K562 (cell line): ENCODE results near the gene KIAA0040. TPM values are rescaled to one million over a fixed set of nuclear protein-coding genes. Genes with fewer than 3 reads are reported as not detected.

Source experiments
- ATAC-seq: fragments of 200-7000 bp; cut with Tn5 transposase; 3 replicates; pipeline ENCODE4 v1.9.1; 2020; ENCODE audit warnings: moderate library complexity
- BruUV-seq: library from RNA; stranded (reverse); fragments of 400-500 nt; replicated peaks from 2 replicates; lab custom pipeline; 2021; lab: Mats Ljungman, UMichigan
- CTCF ChIA-PET: fragments of 300-600 bp; formaldehyde crosslinking; extraction: SDS; loops from one replicate; lab custom pipeline; 2021; ENCODE audit warnings: low intra/inter-chr PET ratio; lab: Yijun Ruan, JAX
- POLR2A ChIA-PET: fragments of 300-600, 350-650 bp; sonication (Branson Sonifier 250); formaldehyde crosslinking; extraction: SDS; loops from one replicate; lab custom pipeline; 2021; ENCODE audit warnings: antibody characterized with exemption, inconsistent platforms; lab: Yijun Ruan, JAX
- DNase-seq, 4 experiments: peaks; one replicate each; pipeline versions ENCODE4 v3.0.0 to v3.0.0-alpha.2; 2011 to 2018; ENCODE audit warnings: low spot score in 3 of 4, mixed read lengths in 3 of 4; ENCODE audit errors: extremely low read depth in 1 of 4
- FAIRE-seq: peaks from 2 replicates; lab custom pipeline; 2011; peaks lifted over from hg19 to GRCh38; lab: Jason Lieb, UNC
- H2AFZ ChIP-seq: 2 replicates; pipeline ENCODE4 v1.6.0; 2011; ENCODE audit warnings: low read depth, low read length, control low read depth, inconsistent platforms
- H3K27ac ChIP-seq: fragments of 200-600 bp; 3 replicates; pipeline ENCODE4 v1.8.0; 2011; ENCODE audit warnings: low read depth, mild to moderate bottlenecking, control low read depth, inconsistent platforms, low read length, moderate library complexity, mixed read lengths; ENCODE audit errors: extremely low read depth
- H3K27me3 ChIP-seq, 2 experiments: fragments of 300-600 bp in 1 of 2; 2 replicates in 1 of 2; 3 replicates in 1 of 2; pipeline versions ENCODE4 v1.6.0 to v1.8.0; 2011; ENCODE audit warnings: inconsistent platforms in 2 of 2, low read length in 2 of 2, mild to moderate bottlenecking in 1 of 2, mixed read lengths in 1 of 2, moderate library complexity in 1 of 2; ENCODE audit not compliant: control insufficient read depth in 2 of 2, insufficient read depth in 2 of 2
- H3K36me3 ChIP-seq: fragments of 300-600 bp; 3 replicates; pipeline ENCODE4 v1.8.0; 2011; ENCODE audit warnings: mild to moderate bottlenecking, low read length, inconsistent platforms; ENCODE audit not compliant: control insufficient read depth, insufficient read depth
- H3K4me1 ChIP-seq, 2 experiments: fragments of 200-600 bp in 1 of 2; replicated peaks in 1 of 2; 2 replicates in 1 of 2; 3 replicates in 1 of 2; pipeline versions ENCODE4 v1.5.1 to v1.8.0; 2011; ENCODE audit warnings: inconsistent platforms in 2 of 2, low read length in 2 of 2, mild to moderate bottlenecking in 1 of 2, mixed read lengths in 1 of 2, moderate library complexity in 1 of 2; ENCODE audit not compliant: control insufficient read depth in 2 of 2, insufficient read depth in 2 of 2
- H3K4me2 ChIP-seq: 2 replicates; pipeline ENCODE4 v1.6.1; 2011; ENCODE audit warnings: low read length, control low read depth, inconsistent platforms, mixed read lengths; ENCODE audit not compliant: insufficient read depth
- H3K4me3 ChIP-seq: fragments of 200-600 bp; sonication (generic), shearing (Covaris generic); 2 replicates; pipeline ENCODE4 v1.5.1; 2016; ENCODE audit warnings: control low read depth, inconsistent platforms
- H3K79me2 ChIP-seq: fragments of 200-600 bp; 3 replicates; pipeline ENCODE4 v1.8.0; 2011; ENCODE audit warnings: low read length, inconsistent platforms; ENCODE audit not compliant: control insufficient read depth, insufficient read depth
- H3K9ac ChIP-seq, 2 experiments: 2 replicates each; pipeline versions ENCODE4 v1.6.0 to v1.6.1; 2011; ENCODE audit warnings: low read depth in 2 of 2, low read length in 2 of 2, control low read depth in 1 of 2, inconsistent platforms in 1 of 2, mild to moderate bottlenecking in 1 of 2, mixed read lengths in 1 of 2; ENCODE audit not compliant: insufficient read depth in 1 of 2
- H3K9me1 ChIP-seq: one replicate; pipeline ENCODE4 v1.6.0; 2011; ENCODE audit warnings: inconsistent platforms, mild to moderate bottlenecking, low read length, moderate library complexity; ENCODE audit not compliant: control insufficient read depth, insufficient read depth
- H3K9me3 ChIP-seq: replicated peaks from 2 replicates; pipeline ENCODE4 v1.5.1; 2011; ENCODE audit warnings: low read depth, low read length, inconsistent platforms; ENCODE audit not compliant: control insufficient read depth, insufficient read depth
- H4K20me1 ChIP-seq: replicated peaks from 2 replicates; pipeline ENCODE4 v1.6.1; 2011; ENCODE audit warnings: low read length, inconsistent platforms, mixed read lengths; ENCODE audit not compliant: control insufficient read depth, insufficient read depth
- CC2D1A ChIP-seq: fragments of 450-650 bp; IDR thresholded peaks from 2 replicates; pipeline ENCODE4 v1.6.1; 2017; ENCODE audit warnings: mild to moderate bottlenecking
- CEBPG ChIP-seq, 3 experiments: fragments of 200-800 bp in 1 of 3; sonication (Bioruptor generic) in 1 of 3; sonication (generic) in 1 of 3; formaldehyde crosslinking in 1 of 3; IDR thresholded peaks in 2 of 3; conservative IDR thresholded peaks in 1 of 3; 2 replicates each; pipeline versions ENCODE4 v1.6.1 to v1.8.0; 2016 to 2022; ENCODE audit warnings: missing compliant biosample characterization in 2 of 3, missing genetic modification characterization in 2 of 3, mild to moderate bottlenecking in 1 of 3, missing genetic modification reagents in 1 of 3
- CHD4 ChIP-seq: fragments of 200-600 bp; sonication (generic); IDR thresholded peaks from 3 replicates; pipeline ENCODE4 v1.6.1; 2012; ENCODE audit warnings: low read depth, mild to moderate bottlenecking, mixed read lengths, low read length, inconsistent platforms; ENCODE audit not compliant: insufficient read depth, insufficient replicate concordance, poor library complexity, severe bottlenecking
- DPF2 ChIP-seq: fragments of 450-650 bp; IDR thresholded peaks from 2 replicates; pipeline ENCODE4 v1.6.1; 2016
- GABPB2 ChIP-seq: fragments of 250-450 bp; sonication (Bioruptor Pico); conservative IDR thresholded peaks from 2 replicates; pipeline ENCODE4 v1.5.1; 2021; ENCODE audit warnings: mild to moderate bottlenecking
- HDAC2 ChIP-seq: fragments of 450-650 bp; IDR thresholded peaks from 2 replicates; pipeline ENCODE4 v1.6.1; 2016; ENCODE audit warnings: mild to moderate bottlenecking
- LEF1 ChIP-seq: fragments of 450-650 bp; IDR thresholded peaks from 2 replicates; pipeline ENCODE4 v1.6.1; 2016; ENCODE audit warnings: mild to moderate bottlenecking
- SRF ChIP-seq, 2 experiments: fragments of 250-450, 450-650 bp in 1 of 2; sonication (Bioruptor Pico) in 1 of 2; sonication (generic) in 1 of 2; formaldehyde crosslinking; IDR thresholded peaks; 2 replicates each; pipeline versions ENCODE4 v1.5.0 to v1.5.1; 2020 to 2022; ENCODE audit warnings: mild to moderate bottlenecking in 1 of 2, missing genetic modification reagents in 1 of 2
- TAF7 ChIP-seq: fragments of 450-650 bp; IDR thresholded peaks from 2 replicates; pipeline ENCODE4 v1.6.1; 2016; ENCODE audit warnings: missing genetic modification characterization, missing compliant biosample characterization
- TCF3 ChIP-seq: sonication (generic); formaldehyde crosslinking; IDR thresholded peaks from 2 replicates; pipeline ENCODE4 v1.4.0; 2020; ENCODE audit warnings: mild to moderate bottlenecking, missing genetic modification reagents
- ZNF436 ChIP-seq: fragments of 250-450, 450-650 bp; sonication (Bioruptor Pico); formaldehyde crosslinking; IDR thresholded peaks from 2 replicates; pipeline ENCODE4 v1.7.0; 2020; ENCODE audit warnings: mild to moderate bottlenecking
- ZNF75A ChIP-seq: fragments of 450-650 bp; formaldehyde crosslinking; IDR thresholded peaks from 2 replicates; pipeline ENCODE4 v1.4.0; 2020; ENCODE audit warnings: mild to moderate bottlenecking
- ZNF778 ChIP-seq: fragments of 450-650 bp; formaldehyde crosslinking; IDR thresholded peaks from 2 replicates; pipeline ENCODE4 v1.4.0; 2020; ENCODE audit warnings: mild to moderate bottlenecking, moderate library complexity
- WGBS: fragments of 100-300 bp; shearing (Covaris generic); methylation state at CpG from one replicate; pipeline ENCODE4 v1.1.6; 2016; ENCODE audit warnings: low coverage, mixed read lengths; ENCODE audit not compliant: insufficient coverage; ENCODE audit errors: missing lambda C conversion rate; 5-methylcytosine and 5-hydroxymethylcytosine counted together
- in situ Hi-C: fragments of 300-500 bp; cut with MboI; formaldehyde crosslinking; loops from 4 replicates; pipeline ENCODE4 v1.15.0; 2018; ENCODE audit warnings: inconsistent platforms, mixed read lengths
- intact Hi-C: fragments of 100-400 bp; cut with micrococcal nuclease; formaldehyde crosslinking; loops from 2 replicates; pipeline ENCODE4 v1.14.2; 2022
- polyA plus RNA-seq, 8 experiments: library from polyadenylated mRNA; depleted of rRNA in 4 of 8; stranded (reverse) in 5 of 8; unstranded in 3 of 8; fragments of >200 nt; fragmentation: Nextera tagmentation in 2 of 8; fragmentation: Illumina TruSeq in 1 of 8; extraction: Ambion mirVana in 2 of 8; extraction: Trizol in 1 of 8; gene quantifications; 2 replicates each; pipeline versions ENCODE4 v1.2.1 to v1.2.3, GENCODE V29; 2011 to 2014; ENCODE audit warnings: inconsistent platforms in 1 of 8, missing spikeins in 1 of 8
- total RNA-seq, 7 experiments: library from RNA; depleted of rRNA in 6 of 7; stranded (reverse); fragments of >200 nt in 6 of 7; fragmentation: Illumina TruSeq in 2 of 7; extraction: Trizol in 2 of 7; gene quantifications; 2 replicates each; pipeline versions ENCODE4 v1.2.1 to v1.2.3, GENCODE V29; 2011 to 2021; ENCODE audit warnings: low replicate concordance in 1 of 7
- TF ChIP-seq, protein P1 (sequence below), 2 experiments: IDR thresholded peaks in 1 of 2; conservative IDR thresholded peaks in 1 of 2; 2 replicates each; pipeline ENCODE4 v1.6.1; 2016; ENCODE audit warnings: low read depth in 2 of 2, mild to moderate bottlenecking in 1 of 2, missing compliant biosample characterization in 1 of 2, missing genetic modification characterization in 1 of 2, moderate library complexity in 1 of 2
- TF ChIP-seq, protein P2 (sequence below): fragments of 250-450 bp; sonication (Bioruptor Pico); IDR thresholded peaks from 2 replicates; pipeline ENCODE4 v1.5.0; 2021; ENCODE audit warnings: mild to moderate bottlenecking, moderate library complexity

The KIAA0040 gene
- total and polyA plus RNA-seq, 9 of the 15 experiments (the other 6 are each of a cell fraction or from before 2014, with no cell fraction given), result 3.4 to 13.6 (median 7.1) TPM

- Histone ChIP-seq H3K4me3 (no peak overlapping the region), H3K9me3 (no peaks in the 10 kb centered on the region), H3K9ac (no peak overlapping the region), H3K27me3 (peaks cover 12 to 19% of the 10 kb centered on the region in 2 experiments), H4K20me1 (no peaks in the 10 kb centered on the region), H2AFZ (no peak overlapping the region), H3K9me1 (no peaks in the 10 kb centered on the region), H3K4me2 (no peak overlapping the region), H3K79me2 (no peaks in the 10 kb centered on the region), H3K27ac (no peak overlapping the region), H3K4me1 (no peaks in the 10 kb centered on the region; a peak in 2 of 5 replicates), H3K36me3 (no peaks in the 10 kb centered on the region)
- TF ChIP-seq, protein P1, sequence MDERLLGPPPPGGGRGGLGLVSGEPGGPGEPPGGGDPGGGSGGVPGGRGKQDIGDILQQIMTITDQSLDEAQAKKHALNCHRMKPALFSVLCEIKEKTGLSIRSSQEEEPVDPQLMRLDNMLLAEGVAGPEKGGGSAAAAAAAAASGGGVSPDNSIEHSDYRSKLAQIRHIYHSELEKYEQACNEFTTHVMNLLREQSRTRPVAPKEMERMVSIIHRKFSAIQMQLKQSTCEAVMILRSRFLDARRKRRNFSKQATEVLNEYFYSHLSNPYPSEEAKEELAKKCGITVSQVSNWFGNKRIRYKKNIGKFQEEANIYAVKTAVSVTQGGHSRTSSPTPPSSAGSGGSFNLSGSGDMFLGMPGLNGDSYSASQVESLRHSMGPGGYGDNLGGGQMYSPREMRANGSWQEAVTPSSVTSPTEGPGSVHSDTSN (CRISPR knock-in tag; IDR thresholded peaks at IDR 0.05; ENCODE audit: low read depth), result no peak
- TF ChIP-seq, protein P1 (tag; conservative IDR thresholded peaks at IDR 0.05; ENCODE audit: low read depth), result no peak
- TF ChIP-seq ZNF75A (CRISPR knock-in tag), result no peak
- TF ChIP-seq CEBPG (CRISPR knock-in tag; IDR thresholded peaks at IDR 0.05), result no peak
- TF ChIP-seq CEBPG (tag; conservative IDR thresholded peaks at IDR 0.05 in 1 of 2, IDR thresholded peaks at IDR 0.05 in 1 of 2), result no peak
- no peak for TF ChIP-seq LEF1
- no peak for TF ChIP-seq GABPB2 (CRISPR knock-in tag)
- TF ChIP-seq HDAC2, result no peak
- no peak for TF ChIP-seq CHD4
- TF ChIP-seq TCF3 (CRISPR knock-in tag), result no peak
- no peak for TF ChIP-seq TAF7
- TF ChIP-seq, protein P2, sequence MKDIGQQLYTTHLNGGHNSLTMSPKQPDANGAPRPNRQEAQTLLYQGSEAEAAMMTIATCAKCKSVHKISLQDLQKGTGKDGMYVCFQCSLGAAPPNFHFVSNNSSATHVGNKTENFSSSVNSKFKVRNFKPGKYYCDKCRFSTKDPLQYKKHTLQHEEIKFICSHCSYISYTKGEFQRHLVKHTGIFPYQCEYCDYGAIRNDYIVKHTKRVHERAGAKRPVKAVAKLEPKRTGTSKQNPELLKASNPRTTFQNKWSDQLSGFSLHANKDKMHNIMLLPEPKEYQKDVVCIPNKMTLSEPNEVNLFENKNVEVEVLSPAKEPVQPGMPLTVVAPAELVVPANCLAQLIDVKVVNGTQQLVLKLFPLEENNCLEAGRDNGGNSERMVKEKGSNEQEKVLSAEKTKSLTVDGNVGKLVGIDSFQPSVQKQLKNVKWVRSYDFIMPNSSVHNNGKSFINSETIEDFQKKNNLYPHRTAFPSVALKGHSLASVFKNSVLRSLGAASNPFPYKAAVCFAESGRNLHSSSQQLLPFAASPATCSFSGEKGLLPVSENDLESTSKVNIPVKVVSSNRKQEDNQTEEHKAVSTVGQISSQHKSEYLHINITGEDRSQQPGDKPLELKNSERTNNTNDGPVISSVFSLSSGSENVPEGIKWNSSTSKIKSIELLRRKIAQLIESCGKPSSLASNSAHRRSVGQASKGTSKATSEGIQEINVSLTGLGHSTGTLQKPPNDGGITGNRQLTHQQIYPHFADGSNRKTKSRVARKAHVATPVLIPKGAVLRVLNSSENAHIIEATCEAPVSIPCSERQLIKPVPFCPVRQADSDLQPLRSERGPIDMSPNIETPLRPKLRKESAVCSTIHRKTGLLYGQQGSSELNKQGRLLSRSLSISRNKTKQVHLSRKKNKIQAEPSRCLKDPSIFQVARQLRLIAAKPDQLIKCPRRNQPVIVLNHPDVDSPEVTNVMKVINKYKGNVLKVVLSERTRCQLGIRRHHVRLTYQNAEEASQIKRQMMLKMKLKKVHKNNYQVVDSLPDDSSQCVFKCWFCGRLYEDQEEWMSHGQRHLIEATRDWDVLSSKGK, result no peak
- TF ChIP-seq CC2D1A, result no peak
- TF ChIP-seq ZNF778 (CRISPR knock-in tag), result no peak
- TF ChIP-seq SRF (CRISPR knock-in tag; IDR thresholded peaks at IDR 0.05), result no peak
- no peak for TF ChIP-seq DPF2
- TF ChIP-seq ZNF436 (CRISPR knock-in tag), result no peak
- ATAC-seq (no peak), FAIRE-seq (no peak), DNase-seq (no peak)
- CTCF ChIA-PET, result interaction anchor here (0.6 kb wide), 1 partner anchor 24 kb away, joined by 3 read pairs; no protein-coding TSS in a partner anchor
- intact Hi-C loops, result loop anchor here (10.0 kb wide), 1 partner anchor 244 kb away; no protein-coding TSS in a partner anchor
- in situ Hi-C loops, result loop anchor here (5.0 kb wide), 2 partner anchors 87 to 362 kb away; no protein-coding TSS in a partner anchor
- POLR2A ChIA-PET, result interaction anchor here (0.6 to 0.7 kb wide), 2 partner anchors 138 to 614 kb away, joined by 3 read pairs; no protein-coding TSS in a partner anchor
- 4% methylated on average over 1 of the region's 1 CpG for WGBS
- BruUV-seq, result no TSS peak
Observed at GRCh38 chr1:175129182-175129581, 63.4 kb downstream of the KIAA0040 start.
